ENCODE results near the gene TMEM184A. TPM values are rescaled to one million over a fixed set of nuclear protein-coding genes. Genes with fewer than 3 reads are reported as not detected.
A peak's percentile ranks its signal among the peaks of the same experiment; 100 is the strongest.

TMEM184A gene
- total RNA-seq, 1 donor from 2014 or later: not detected

DNA sequence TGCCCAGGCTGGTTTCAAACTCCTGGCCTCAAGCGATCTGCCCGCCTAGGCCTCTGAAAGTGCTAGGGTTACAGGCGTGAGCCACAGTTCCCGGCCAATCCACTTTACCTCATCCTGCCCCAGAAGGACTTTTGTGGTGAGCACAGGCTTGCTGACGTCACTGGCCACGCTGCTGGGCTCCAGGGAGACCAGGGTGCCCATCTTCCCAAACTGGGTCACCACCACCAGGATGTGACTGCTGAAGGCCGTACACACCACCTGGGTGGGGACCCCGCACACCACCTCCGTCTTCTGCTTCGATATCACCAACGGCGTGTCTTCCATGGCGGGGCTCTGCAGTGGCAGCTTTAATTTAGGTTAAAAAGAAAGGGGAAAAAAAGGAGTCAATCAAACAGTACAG, 13.0 kb upstream of the TMEM184A start:
- Histone ChIP-seq H3K4me1 (peaks cover 8 to 14% of the 10 kb centered on the region in 2 donors), H3K4me3 (peak overlapping the region; percentile 83 to 91), H3K27me3 (no peaks in the 10 kb centered on the region), H3K9me3 (no peaks in the 10 kb centered on the region), H3K27ac (peak overlapping the region in 1 of 2 donors; percentile 87), H3K36me3 (peaks cover 0 to 10% of the 10 kb centered on the region in 2 donors)
- intact Hi-C loops (cut with DNase I): loop anchor here (1.0 kb wide), 1 partner anchor 65 kb away; the partner anchor contains the start of gene INTS1
- TF ChIP-seq, protein P1, sequence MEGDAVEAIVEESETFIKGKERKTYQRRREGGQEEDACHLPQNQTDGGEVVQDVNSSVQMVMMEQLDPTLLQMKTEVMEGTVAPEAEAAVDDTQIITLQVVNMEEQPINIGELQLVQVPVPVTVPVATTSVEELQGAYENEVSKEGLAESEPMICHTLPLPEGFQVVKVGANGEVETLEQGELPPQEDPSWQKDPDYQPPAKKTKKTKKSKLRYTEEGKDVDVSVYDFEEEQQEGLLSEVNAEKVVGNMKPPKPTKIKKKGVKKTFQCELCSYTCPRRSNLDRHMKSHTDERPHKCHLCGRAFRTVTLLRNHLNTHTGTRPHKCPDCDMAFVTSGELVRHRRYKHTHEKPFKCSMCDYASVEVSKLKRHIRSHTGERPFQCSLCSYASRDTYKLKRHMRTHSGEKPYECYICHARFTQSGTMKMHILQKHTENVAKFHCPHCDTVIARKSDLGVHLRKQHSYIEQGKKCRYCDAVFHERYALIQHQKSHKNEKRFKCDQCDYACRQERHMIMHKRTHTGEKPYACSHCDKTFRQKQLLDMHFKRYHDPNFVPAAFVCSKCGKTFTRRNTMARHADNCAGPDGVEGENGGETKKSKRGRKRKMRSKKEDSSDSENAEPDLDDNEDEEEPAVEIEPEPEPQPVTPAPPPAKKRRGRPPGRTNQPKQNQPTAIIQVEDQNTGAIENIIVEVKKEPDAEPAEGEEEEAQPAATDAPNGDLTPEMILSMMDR (IDR thresholded peaks at IDR 0.05): no peak
- no peak for DNase-seq (ENCODE audit: low spot score in 2 of 2)

DNA sequence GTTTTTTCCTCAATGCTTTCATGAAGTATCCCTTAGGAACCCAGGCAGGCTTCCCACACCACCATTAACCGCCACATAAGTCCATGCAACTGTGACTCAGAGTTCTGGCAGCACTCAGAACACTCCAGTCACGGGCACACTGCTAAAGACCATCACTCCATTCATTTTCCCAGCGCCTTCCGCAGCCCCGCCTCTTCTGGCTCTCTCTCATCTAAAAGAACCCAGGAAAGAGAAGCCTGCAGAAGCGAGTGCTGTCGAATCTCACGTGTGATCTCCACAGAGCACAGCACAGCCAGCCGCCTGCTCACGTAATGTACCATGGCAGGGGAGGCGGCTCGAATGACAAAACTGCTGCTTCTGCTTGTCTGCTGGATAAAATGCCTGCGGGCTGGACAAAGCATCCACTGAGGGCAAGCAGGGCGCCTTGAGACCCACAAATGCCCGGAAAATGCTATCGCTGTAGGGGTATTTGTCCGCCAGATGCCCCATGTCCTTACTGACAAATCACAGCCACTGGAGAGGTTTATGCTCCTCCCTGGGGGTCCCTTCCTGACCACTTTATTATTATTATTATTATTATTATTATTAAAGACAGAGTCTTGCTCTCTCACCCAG, 12.0 kb upstream of the TMEM184A start:
- Histone ChIP-seq H3K27ac (no peak overlapping the region), H3K9me3 (no peaks in the 10 kb centered on the region), H3K4me3 (no peak overlapping the region), H3K27me3 (no peaks in the 10 kb centered on the region), H3K36me3 (peaks cover 0 to 10% of the 10 kb centered on the region in 2 donors), H3K4me1 (peaks cover 8 to 14% of the 10 kb centered on the region in 2 donors)
- intact Hi-C loops (cut with DNase I): no loop called here
- no peak for DNase-seq (ENCODE audit: low spot score in 2 of 2)
- TF ChIP-seq, protein P1 (IDR thresholded peaks at IDR 0.05): no peak

DNA sequence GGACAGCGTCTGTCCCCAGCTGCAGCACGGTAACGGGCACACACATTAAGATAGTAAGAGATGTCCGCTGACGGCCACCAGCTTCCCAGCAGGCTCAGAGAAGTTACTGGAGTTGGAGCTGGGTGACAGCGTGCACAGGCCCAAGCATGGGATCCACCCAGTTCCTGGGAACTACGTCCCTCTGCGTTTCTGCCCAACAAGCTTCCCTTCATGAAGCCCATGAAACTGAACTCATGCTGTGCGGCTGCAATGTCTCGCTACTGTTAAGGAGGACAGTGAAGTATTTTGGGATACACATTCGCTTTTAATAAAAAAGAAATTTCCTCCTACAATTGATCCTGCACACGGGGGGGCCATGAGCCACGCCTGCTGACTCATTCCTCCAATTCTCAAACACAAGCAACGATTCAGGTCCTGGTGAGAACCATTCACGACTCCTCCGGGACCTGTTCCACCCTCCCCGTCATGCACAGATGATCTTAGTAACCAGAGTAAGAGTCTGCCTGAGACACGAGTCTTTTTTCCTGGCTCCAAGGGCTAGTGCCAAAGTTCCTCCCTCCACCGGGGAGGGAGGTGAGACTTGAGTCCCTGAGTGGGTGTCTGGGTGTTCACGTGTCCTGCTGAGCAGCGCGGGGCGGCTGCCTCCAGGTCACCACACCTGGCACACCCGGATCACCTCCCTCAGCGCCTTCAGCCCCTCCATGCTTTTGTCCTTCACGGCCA, 11.2 kb upstream of the TMEM184A start:
- H3K4me3 ChIP-seq: no peak overlapping the region
- DNase-seq (ENCODE audit: low spot score in 2 of 2): no peak
- H3K4me1 ChIP-seq: peaks cover 8 to 14% of the 10 kb centered on the region in 2 donors
- peaks cover 0 to 10% of the 10 kb centered on the region in 2 donors for H3K36me3 ChIP-seq
- TF ChIP-seq, protein P1 (IDR thresholded peaks at IDR 0.05): no peak
- H3K27ac ChIP-seq: no peak overlapping the region
- H3K9me3 ChIP-seq: no peaks in the 10 kb centered on the region
- intact Hi-C loops (cut with DNase I): no loop called here
- H3K27me3 ChIP-seq: no peaks in the 10 kb centered on the region

- intact Hi-C loops (cut with DNase I): no loop called here
Observed at GRCh38 chr7:1566687-1567048, 10.7 kb upstream of the TMEM184A start.

DNA sequence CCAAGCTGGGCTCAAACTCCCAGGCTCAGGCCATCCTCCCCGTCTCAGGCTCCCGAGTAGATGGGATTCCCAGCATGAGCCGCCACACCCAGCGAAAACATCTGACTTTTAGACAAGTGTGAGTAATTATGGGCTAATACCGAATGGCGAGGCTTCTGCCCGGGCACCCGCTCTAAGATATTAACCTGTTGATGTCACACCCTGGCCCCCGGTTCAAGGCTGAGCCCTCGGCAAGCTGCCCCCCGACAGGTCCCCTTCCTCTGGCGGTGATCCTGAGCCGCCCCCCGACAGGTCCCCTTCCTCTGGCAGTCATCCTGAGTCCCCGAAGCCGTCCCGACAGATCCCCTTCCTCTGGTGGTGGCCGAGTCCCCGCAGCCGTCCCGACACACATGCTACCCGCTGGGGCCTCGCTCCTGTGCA, 8.6 kb upstream of the TMEM184A start:
- no peak overlapping the region for H3K27ac ChIP-seq
- peaks cover 4 to 7% of the 10 kb centered on the region in 2 donors for H3K4me1 ChIP-seq
- intact Hi-C loops (cut with DNase I): no loop called here

More at GRCh38 chr7:1566687-1567048, 10.7 kb upstream of the TMEM184A start:
- H3K27ac ChIP-seq: no peak overlapping the region
- H3K27me3 ChIP-seq: no peaks in the 10 kb centered on the region
- no peak overlapping the region for H3K4me3 ChIP-seq
- peaks cover 0 to 10% of the 10 kb centered on the region in 2 donors for H3K36me3 ChIP-seq
- peaks cover 8 to 14% of the 10 kb centered on the region in 2 donors for H3K4me1 ChIP-seq
- TF ChIP-seq, protein P1 (IDR thresholded peaks at IDR 0.05): no peak
- no peak for DNase-seq (ENCODE audit: low spot score in 2 of 2)
- H3K9me3 ChIP-seq: no peaks in the 10 kb centered on the region

More for the DNA sequence above, 8.6 kb upstream of the TMEM184A start:
- no peaks in the 10 kb centered on the region for H3K9me3 ChIP-seq
- TF ChIP-seq, protein P1 (IDR thresholded peaks at IDR 0.05): no peak
- DNase-seq (ENCODE audit: low spot score in 2 of 2): no peak
- H3K27me3 ChIP-seq: no peaks in the 10 kb centered on the region
- peaks cover 0 to 10% of the 10 kb centered on the region in 2 donors for H3K36me3 ChIP-seq
- H3K4me3 ChIP-seq: no peak overlapping the region
